ENCODE results near the gene C2orf72. TPM values are rescaled to one million over a fixed set of nuclear protein-coding genes. Genes with fewer than 3 reads are reported as not detected.

The C2orf72 gene
- total and polyA plus RNA-seq, 2 of the 13 experiments (the other 11 are each of a cell fraction or from before 2014, with no cell fraction given) = 147 to 203 TPM

DNA sequence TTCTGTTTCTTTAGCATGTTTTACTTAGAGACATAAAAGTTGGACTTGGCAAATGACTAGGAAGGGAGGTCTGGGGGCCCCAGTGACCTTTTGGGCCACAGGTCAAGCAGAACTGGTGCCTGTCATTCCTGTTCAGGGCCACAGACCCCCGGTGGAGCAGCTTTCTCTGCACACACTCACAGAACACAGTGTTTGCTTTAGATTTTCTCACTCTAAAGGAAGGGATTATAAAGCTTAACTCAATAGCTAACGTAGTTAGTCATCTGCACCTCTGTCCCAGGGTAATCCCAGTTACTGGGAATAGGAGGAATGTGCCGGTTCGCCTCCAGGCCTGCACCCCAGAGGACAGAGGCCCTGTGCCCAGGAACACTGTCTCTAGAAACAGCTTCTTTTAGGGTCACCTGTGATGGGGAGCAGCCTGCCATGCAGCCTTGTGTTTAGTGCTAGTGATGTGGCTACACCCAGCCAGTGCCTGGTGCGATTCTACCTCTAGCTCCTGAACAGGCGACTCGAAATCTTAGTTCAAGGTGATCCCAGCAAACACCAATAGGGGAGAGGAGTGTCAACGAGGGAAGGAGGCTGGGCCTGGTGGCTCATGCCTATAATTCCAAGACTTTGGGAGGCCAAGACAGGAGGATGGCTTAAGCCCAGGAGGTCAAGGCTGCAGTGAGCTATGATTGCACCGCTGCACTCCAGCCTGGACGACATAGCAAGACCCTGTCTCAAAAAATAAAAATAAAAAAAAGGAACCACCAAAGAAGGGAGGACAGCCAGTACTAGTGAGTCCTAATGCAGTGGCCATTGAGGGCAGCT, 29.8 kb upstream of the C2orf72 start (continued):
- TF ChIP-seq, protein P1, sequence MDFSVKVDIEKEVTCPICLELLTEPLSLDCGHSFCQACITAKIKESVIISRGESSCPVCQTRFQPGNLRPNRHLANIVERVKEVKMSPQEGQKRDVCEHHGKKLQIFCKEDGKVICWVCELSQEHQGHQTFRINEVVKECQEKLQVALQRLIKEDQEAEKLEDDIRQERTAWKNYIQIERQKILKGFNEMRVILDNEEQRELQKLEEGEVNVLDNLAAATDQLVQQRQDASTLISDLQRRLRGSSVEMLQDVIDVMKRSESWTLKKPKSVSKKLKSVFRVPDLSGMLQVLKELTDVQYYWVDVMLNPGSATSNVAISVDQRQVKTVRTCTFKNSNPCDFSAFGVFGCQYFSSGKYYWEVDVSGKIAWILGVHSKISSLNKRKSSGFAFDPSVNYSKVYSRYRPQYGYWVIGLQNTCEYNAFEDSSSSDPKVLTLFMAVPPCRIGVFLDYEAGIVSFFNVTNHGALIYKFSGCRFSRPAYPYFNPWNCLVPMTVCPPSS (IDR thresholded peaks at IDR 0.05) = no peak
- TF ChIP-seq TCF7L2 (IDR thresholded peaks at IDR 0.05; ENCODE audit: low read depth, low read length) (no peak), FOXP1 (IDR thresholded peaks at IDR 0.05) (no peak), FOXP1 (CRISPR knock-in tag; IDR thresholded peaks at IDR 0.05) (peak; percentile 51; the same call in 1 of the 2 replicates), PAF1 (CRISPR knock-in tag; IDR thresholded peaks at IDR 0.05) (no peak), SATB2 (CRISPR knock-in tag; IDR thresholded peaks at IDR 0.05) (no peak), YY1 (IDR thresholded peaks at IDR 0.05; ENCODE audit: insufficient read depth, insufficient replicate concordance, low read depth, low read length) (no peak), ZNF781 (CRISPR knock-in tag; IDR thresholded peaks at IDR 0.05; ENCODE audit: borderline replicate concordance, not compliant biosample characterization) (peak; percentile 24), HMG20A (CRISPR knock-in tag; IDR thresholded peaks at IDR 0.05; ENCODE audit: borderline replicate concordance) (peak; percentile 35; the same call in 1 of the 2 replicates), ZFAT (CRISPR knock-in tag; conservative IDR thresholded peaks at IDR 0.05) (no peak), ZNF614 (CRISPR knock-in tag; IDR thresholded peaks at IDR 0.05; ENCODE audit: borderline replicate concordance) (peak; percentile 95), FIP1L1 (IDR thresholded peaks at IDR 0.05; ENCODE audit: borderline replicate concordance, insufficient read depth, low read depth, low read length) (no peak), ZSCAN31 (CRISPR knock-in tag; IDR thresholded peaks at IDR 0.05; ENCODE audit: low read depth) (peak; percentile 30; the same call in 1 of the 2 replicates), ZKSCAN8 (CRISPR knock-in tag; IDR thresholded peaks at IDR 0.05; ENCODE audit: borderline replicate concordance) (0 out of 2 replicates have a peak, but pooled peaks have one; percentile 51), NONO (IDR thresholded peaks at IDR 0.05) (no peak), NONO (CRISPR knock-in tag; conservative IDR thresholded peaks at IDR 0.05) (peak; percentile 47), ZNF564 (CRISPR knock-in tag; IDR thresholded peaks at IDR 0.05) (no peak), RXRA (CRISPR knock-in tag; IDR thresholded peaks at IDR 0.05) (peak; percentile 21; the same call in 1 of the 2 replicates), ZNF841 (CRISPR knock-in tag; IDR thresholded peaks at IDR 0.05; ENCODE audit: borderline replicate concordance) (no peak), GLI4 (CRISPR knock-in tag; IDR thresholded peaks at IDR 0.05; ENCODE audit: borderline replicate concordance) (no peak), ZNF335 (CRISPR knock-in tag; IDR thresholded peaks at IDR 0.05) (0 out of 2 replicates have a peak, but pooled peaks have one; percentile 27), ADNP (CRISPR knock-in tag; IDR thresholded peaks at IDR 0.05) (no peak), CEBPG (CRISPR knock-in tag; IDR thresholded peaks at IDR 0.05) (no peak)
- TF ChIP-seq, protein P2, sequence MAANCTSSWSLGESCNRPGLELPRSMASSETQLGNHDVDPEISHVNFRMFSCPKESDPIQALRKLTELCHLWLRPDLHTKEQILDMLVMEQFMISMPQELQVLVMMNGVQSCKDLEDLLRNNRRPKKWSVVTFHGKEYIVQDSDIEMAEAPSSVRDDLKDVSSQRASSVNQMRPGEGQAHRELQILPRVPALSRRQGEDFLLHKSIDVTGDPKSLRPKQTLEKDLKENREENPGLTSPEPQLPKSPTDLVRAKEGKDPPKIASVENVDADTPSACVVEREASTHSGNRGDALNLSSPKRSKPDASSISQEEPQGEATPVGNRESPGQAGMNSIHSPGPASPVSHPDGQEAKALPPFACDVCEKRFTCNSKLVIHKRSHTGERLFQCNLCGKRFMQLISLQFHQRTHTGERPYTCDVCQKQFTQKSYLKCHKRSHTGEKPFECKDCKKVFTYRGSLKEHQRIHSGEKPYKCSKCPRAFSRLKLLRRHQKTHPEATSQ (CRISPR knock-in tag; IDR thresholded peaks at IDR 0.05; ENCODE audit: borderline replicate concordance) = no peak

All from HepG2 (cell line).